IgD-negative memory B cell (primary cell): ENCODE results near the gene PCGF3. TPM values are rescaled to one million over a fixed set of nuclear protein-coding genes. Genes with fewer than 3 reads are reported as not detected.
A peak's percentile ranks its signal among the peaks of the same experiment; 100 is the strongest.
"Not testable (repeated sequence)": the region's sequence is repeated elsewhere in the genome, so short reads cannot be mapped to it uniquely, and the experiment has no call there.

Experiments
- H3K27ac Mint-ChIP-seq, 3 donors: one replicate each; pipeline ENCODE4 v1.8.0; 2020 to 2022; ENCODE audit warnings: mild to moderate bottlenecking in 3 of 3, mixed read lengths in 3 of 3, moderate library complexity in 1 of 3
- H3K27me3 Mint-ChIP-seq: one replicate; pipeline ENCODE4 v1.8.0; 2021; ENCODE audit warnings: mixed read lengths
- H3K36me3 Mint-ChIP-seq: one replicate; pipeline ENCODE4 v1.8.0; 2020; ENCODE audit warnings: mild to moderate bottlenecking, mixed read lengths
- H3K4me1 Mint-ChIP-seq, 3 donors: one replicate each; pipeline ENCODE4 v1.8.0; 2020 to 2022; ENCODE audit warnings: mixed read lengths in 3 of 3, mild to moderate bottlenecking in 1 of 3
- H3K4me3 Mint-ChIP-seq, 4 donors: one replicate each; pipeline ENCODE4 v1.8.0; 2020 to 2022; ENCODE audit warnings: mild to moderate bottlenecking in 4 of 4, mixed read lengths in 4 of 4, moderate library complexity in 3 of 4
- H3K9me3 Mint-ChIP-seq, 3 donors: one replicate each; pipeline ENCODE4 v1.8.0; 2020 to 2021; ENCODE audit warnings: mixed read lengths in 3 of 3, mild to moderate bottlenecking in 1 of 3
- polyA plus RNA-seq: library from polyadenylated mRNA; unstranded; fragments of 300-500 nt; fragmentation: Illumina TruSeq; gene quantifications from one replicate; pipeline ENCODE4 v1.2.3, GENCODE V29; 2021

Gene PCGF3
- polyA plus RNA-seq, 1 donor from 2014 or later, result 6.1 TPM

- no peak overlapping the region for H3K27ac Mint-ChIP-seq
Observed at GRCh38 chr4:700587-701264, 4.9 kb upstream of the PCGF3 start.

DNA sequence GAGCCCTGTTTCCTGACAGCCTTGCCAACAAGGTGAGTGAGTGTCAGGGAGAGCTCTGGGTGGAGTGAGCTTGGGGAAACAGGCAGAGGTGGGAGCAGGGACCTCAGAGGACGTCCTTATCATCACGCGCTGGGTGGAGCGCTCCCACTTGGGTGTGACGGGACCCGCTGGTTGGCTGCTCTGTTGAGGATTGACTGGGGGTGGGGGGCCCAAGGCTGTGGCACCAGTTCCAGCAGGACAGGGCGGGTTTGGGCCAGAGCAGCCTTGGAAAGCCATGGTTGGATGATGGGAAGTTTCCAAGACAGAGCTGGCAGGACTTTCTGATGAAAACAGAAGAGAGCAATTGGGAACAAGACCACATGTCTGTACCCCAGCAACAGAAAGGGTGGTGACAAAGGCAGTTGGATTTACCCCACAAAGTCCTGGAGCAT lies 3.0 kb upstream of the PCGF3 start:
- Mint-ChIP-seq H3K9me3 (no peaks in the 10 kb centered on the region), H3K4me1 (peaks cover 13 to 20% (median 14%) of the 10 kb centered on the region in 3 donors), H3K27me3 (peaks cover 3% of the 10 kb centered on the region), H3K4me3 (peak overlapping the region in 2 of 4 donors; percentile 42 to 43), H3K36me3 (peaks cover 2% of the 10 kb centered on the region), H3K27ac (peak overlapping the region in 1 of 3 donors; percentile 11)

More at GRCh38 chr4:700587-701264, 4.9 kb upstream of the PCGF3 start:
- H3K4me1 Mint-ChIP-seq, result peaks cover 12 to 19% (median 14%) of the 10 kb centered on the region in 3 donors
- H3K4me3 Mint-ChIP-seq, result peak overlapping the region in 1 of 4 donors; percentile 58
- H3K27me3 Mint-ChIP-seq, result peaks cover 3% of the 10 kb centered on the region
- H3K9me3 Mint-ChIP-seq, result peaks cover 0 to 4% (median 0%) of the 10 kb centered on the region in 3 donors
- peaks cover 2% of the 10 kb centered on the region for H3K36me3 Mint-ChIP-seq

DNA sequence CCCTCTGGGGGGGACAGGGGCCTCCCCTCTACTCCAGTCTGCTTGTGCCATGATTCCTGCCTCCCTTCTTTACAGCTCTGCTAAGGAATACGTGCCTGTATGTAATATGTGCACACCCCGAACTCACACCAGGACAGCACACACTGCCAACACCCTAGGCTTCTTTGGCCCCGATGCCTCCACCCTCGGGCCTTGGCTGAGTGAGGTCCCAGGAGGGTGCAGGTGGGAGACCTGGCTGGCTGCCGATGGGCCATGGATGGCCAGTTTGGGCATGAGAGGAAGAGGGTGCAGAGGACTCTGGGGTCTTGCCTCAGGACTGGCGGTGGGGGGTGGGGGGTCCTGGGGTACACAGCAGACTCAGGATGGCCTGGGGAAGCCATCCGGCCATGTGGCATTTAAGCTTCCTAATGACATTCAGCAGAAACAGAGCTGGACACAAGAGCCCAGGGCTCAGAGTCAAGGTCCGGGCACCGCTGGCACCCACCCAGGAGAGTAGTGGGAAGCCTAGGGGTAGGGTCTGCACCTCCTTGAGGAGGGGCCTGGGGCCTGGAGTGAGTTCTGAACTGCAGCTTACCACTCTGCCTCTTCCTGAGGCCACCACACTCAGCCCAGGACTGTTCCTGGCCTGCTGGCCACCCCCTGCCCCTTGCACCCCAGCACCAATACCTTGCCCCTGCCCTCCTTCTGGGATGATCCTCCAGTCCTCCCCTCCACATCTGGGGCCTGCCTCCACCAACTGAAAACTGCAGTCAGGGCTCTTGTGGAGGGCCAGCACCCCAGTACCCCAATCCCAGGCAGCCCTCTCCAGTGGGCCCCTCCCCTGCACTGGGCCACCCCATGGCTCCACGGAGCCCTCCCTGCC lies 2.1 kb upstream of the PCGF3 start:
- no peaks in the 10 kb centered on the region for H3K9me3 Mint-ChIP-seq
- peaks cover 13 to 20% (median 14%) of the 10 kb centered on the region in 3 donors for H3K4me1 Mint-ChIP-seq
- peaks cover 3% of the 10 kb centered on the region for H3K27me3 Mint-ChIP-seq
- no peak overlapping the region for H3K27ac Mint-ChIP-seq
- H3K4me3 Mint-ChIP-seq, result no peak overlapping the region
- peaks cover 2% of the 10 kb centered on the region for H3K36me3 Mint-ChIP-seq

- no peaks in the 10 kb centered on the region for H3K27me3 Mint-ChIP-seq
- no peak overlapping the region for H3K4me3 Mint-ChIP-seq
- no peaks in the 10 kb centered on the region for H3K9me3 Mint-ChIP-seq
- H3K4me1 Mint-ChIP-seq, result peaks cover 8 to 20% (median 14%) of the 10 kb centered on the region in 3 donors
- no peak overlapping the region for H3K27ac Mint-ChIP-seq
- H3K36me3 Mint-ChIP-seq, result peaks cover 3% of the 10 kb centered on the region
Observed at GRCh38 chr4:704198-704891, 1.3 kb upstream of the PCGF3 start.

DNA sequence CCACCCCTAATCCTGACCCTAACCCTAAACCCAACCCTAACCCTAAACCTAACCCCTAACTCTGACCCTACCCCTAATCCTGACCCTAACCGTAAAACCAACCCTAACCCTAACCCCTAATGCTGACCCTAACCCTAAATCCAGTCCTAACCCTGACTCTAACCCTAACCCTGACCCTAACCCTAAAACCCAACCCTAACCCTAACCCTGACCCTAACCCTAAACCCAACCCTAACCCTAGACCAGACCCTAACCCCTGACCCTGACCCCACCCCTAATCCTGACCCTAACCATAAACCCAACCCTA lies 708 bp upstream of the PCGF3 start:
- no peak overlapping the region for H3K27ac Mint-ChIP-seq
- no peaks in the 10 kb centered on the region for H3K9me3 Mint-ChIP-seq
- H3K4me3 Mint-ChIP-seq, result peak overlapping the region in 2 of 4 donors; percentile 79 to 90
- H3K27me3 Mint-ChIP-seq, result no peaks in the 10 kb centered on the region
- peaks cover 5% of the 10 kb centered on the region for H3K36me3 Mint-ChIP-seq
- peaks cover 9 to 22% (median 16%) of the 10 kb centered on the region in 3 donors for H3K4me1 Mint-ChIP-seq

- not testable (repeated sequence) for H3K9me3 Mint-ChIP-seq, H3K27ac Mint-ChIP-seq, H3K27me3 Mint-ChIP-seq, H3K4me3 Mint-ChIP-seq, H3K36me3 Mint-ChIP-seq
- H3K4me1 Mint-ChIP-seq, result peaks cover 15 to 23% (median 16%) of the 10 kb centered on the region in 3 donors
Observed at GRCh38 chr4:706083-706633, 526 bp downstream of the PCGF3 start.

- H3K9me3 Mint-ChIP-seq, result no peaks in the 10 kb centered on the region
- H3K4me1 Mint-ChIP-seq, result peaks cover 15 to 24% (median 16%) of the 10 kb centered on the region in 3 donors
- H3K36me3 Mint-ChIP-seq, result peaks cover 5% of the 10 kb centered on the region
- no peaks in the 10 kb centered on the region for H3K27me3 Mint-ChIP-seq
- no peak overlapping the region for H3K27ac Mint-ChIP-seq
- no peak overlapping the region for H3K4me3 Mint-ChIP-seq
Observed at GRCh38 chr4:706834-707598, 1.4 kb downstream of the PCGF3 start.

DNA sequence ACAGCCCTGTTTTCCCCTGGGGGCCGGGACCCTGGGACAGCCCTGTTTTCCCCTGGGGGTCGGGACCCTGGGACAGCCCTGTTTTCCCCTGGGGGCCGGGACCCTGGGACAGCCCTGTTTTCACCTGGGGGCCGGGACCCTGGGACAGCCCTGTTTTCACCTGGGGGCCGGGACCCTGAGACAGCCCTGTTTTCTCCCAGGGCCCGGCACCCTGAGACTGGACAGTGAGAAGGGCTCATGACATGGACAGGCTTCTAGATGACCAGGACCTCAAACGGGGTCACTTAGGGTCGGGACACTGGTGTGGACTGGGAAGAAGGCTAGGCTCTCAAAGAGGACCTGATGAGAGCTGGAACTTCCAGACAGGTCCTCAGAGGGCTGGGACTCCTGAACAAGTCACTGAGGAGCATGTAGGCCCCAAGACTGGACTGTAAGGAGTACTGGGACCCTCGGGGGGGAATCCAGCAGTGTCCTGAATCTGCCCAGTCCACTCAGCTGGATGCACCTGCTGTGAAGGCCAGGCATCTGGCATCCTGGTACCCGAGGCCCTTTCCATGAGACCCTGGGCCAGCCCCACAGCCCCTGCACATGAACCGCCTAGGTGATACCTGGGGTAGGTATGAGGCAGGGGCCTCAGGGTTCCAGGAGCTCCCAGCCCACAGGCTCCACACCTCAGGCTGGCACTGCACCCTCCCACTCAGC lies 2.4 kb downstream of the PCGF3 start:
- Mint-ChIP-seq H3K4me3 (peak overlapping the region in 1 of 4 donors; percentile 21), H3K27ac (peak overlapping the region in 1 of 3 donors; percentile 63), H3K27me3 (no peaks in the 10 kb centered on the region)

GRCh38 chr4:708631-708933 lies 3.0 kb downstream of the PCGF3 start:
- peaks cover 15 to 26% (median 16%) of the 10 kb centered on the region in 3 donors for H3K4me1 Mint-ChIP-seq
- H3K4me3 Mint-ChIP-seq, result peak overlapping the region in 2 of 4 donors; percentile 41 to 50
- H3K27ac Mint-ChIP-seq, result peak overlapping the region in 1 of 3 donors; percentile 58
- H3K27me3 Mint-ChIP-seq, result no peaks in the 10 kb centered on the region
- H3K9me3 Mint-ChIP-seq, result no peaks in the 10 kb centered on the region
- H3K36me3 Mint-ChIP-seq, result peaks cover 3% of the 10 kb centered on the region

More for the DNA sequence above, 2.4 kb downstream of the PCGF3 start:
- H3K9me3 Mint-ChIP-seq, result no peaks in the 10 kb centered on the region
- H3K36me3 Mint-ChIP-seq, result peaks cover 3% of the 10 kb centered on the region
- peaks cover 15 to 26% (median 16%) of the 10 kb centered on the region in 3 donors for H3K4me1 Mint-ChIP-seq

DNA sequence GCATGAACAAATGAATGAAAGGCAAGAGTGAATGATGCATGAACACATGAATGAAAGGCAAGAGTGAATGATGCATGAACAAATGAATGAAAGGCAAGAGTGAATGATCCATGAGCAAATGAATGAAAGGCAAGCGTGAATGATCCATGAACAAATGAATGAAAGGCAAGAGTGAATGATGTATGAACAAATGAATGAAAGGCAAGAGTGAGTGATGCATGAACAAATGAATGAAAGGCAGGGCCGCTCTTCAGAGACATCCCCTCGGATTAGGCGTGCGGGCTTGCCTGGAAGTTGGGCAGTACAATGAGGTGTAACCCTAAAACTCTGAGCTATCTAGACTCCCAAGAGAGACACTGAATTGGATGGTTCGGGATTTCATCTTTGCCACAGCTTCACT lies 3.7 kb downstream of the PCGF3 start:
- Mint-ChIP-seq H3K27me3 (no peaks in the 10 kb centered on the region), H3K4me1 (peaks cover 14 to 26% (median 15%) of the 10 kb centered on the region in 3 donors), H3K9me3 (no peaks in the 10 kb centered on the region), H3K4me3 (peak overlapping the region in 2 of 4 donors; percentile 25 to 81), H3K27ac (peak overlapping the region in 1 of 3 donors; percentile 19), H3K36me3 (peaks cover 3% of the 10 kb centered on the region)

DNA sequence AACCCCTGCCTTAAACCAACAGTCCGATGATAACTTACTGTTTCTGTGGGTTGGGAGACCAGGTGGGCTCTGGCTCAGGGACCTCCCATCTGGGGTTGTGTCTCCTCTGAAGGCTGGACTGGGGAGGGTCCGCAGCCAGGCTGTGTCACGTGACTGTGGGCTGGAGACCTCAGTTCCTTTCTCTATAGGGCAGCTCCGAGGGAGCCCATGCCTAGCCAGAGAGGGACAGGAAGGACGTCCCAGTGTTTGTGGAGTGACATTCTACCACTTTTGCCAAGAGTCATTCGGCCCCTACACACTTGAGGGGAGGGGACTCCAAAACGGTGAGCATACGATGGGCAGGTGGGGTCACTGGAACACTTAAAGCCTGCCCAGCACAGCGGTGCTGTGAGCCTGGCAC lies 4.5 kb downstream of the PCGF3 start:
- H3K27ac Mint-ChIP-seq, result peak overlapping the region in 1 of 3 donors; percentile 19
- H3K27me3 Mint-ChIP-seq, result no peaks in the 10 kb centered on the region
- no peaks in the 10 kb centered on the region for H3K9me3 Mint-ChIP-seq
- peaks cover 3% of the 10 kb centered on the region for H3K36me3 Mint-ChIP-seq
- H3K4me3 Mint-ChIP-seq, result peak overlapping the region in 3 of 4 donors; percentile 4 to 81 (median 49)
- peaks cover 14 to 29% (median 15%) of the 10 kb centered on the region in 3 donors for H3K4me1 Mint-ChIP-seq

DNA sequence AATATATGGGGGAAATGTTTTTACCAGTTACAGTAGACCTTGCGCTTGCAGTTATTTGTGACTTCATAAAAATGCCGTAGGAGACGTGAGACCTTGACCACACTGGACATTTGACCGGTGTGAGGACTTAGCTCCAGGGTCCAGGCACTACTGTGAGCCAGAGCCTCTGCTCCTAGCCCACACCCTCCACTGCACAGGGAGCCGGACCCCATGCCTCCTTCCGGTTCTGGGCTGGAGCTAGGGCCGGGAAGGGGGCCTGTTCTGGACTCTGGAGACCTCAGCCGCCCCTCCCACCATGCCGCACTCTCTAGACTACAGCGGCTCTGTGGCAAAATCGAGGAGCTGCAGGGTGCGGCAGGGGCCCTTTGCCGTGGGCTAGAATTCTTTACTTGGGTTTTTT lies 5.3 kb downstream of the PCGF3 start:
- Mint-ChIP-seq H3K27ac (peak overlapping the region in 1 of 3 donors; percentile 69), H3K36me3 (peaks cover 3% of the 10 kb centered on the region), H3K27me3 (no peaks in the 10 kb centered on the region), H3K9me3 (no peaks in the 10 kb centered on the region), H3K4me3 (peak overlapping the region in 1 of 4 donors; percentile 44), H3K4me1 (peaks cover 14 to 31% (median 15%) of the 10 kb centered on the region in 3 donors)

- Mint-ChIP-seq H3K27me3 (no peaks in the 10 kb centered on the region), H3K36me3 (peaks cover 3% of the 10 kb centered on the region), H3K4me1 (peaks cover 12 to 29% (median 15%) of the 10 kb centered on the region in 3 donors), H3K4me3 (peak overlapping the region in 1 of 4 donors; percentile 35), H3K27ac (no peak overlapping the region), H3K9me3 (no peaks in the 10 kb centered on the region)
Observed at GRCh38 chr4:712093-712492, 6.5 kb downstream of the PCGF3 start.
